Upper lobe of right lung (tissue), 1 donor: Measurements from ENCODE around the gene HNRNPUL1. TPM values are rescaled to one million over a fixed set of nuclear protein-coding genes. Genes with fewer than 3 reads are reported as not detected.

Experiments
- ATAC-seq: fragments of 200-7000 bp; cut with Tn5 transposase; one replicate; pipeline ENCODE4 v1.9.1; 2020; ENCODE audit warnings: mild to moderate bottlenecking, moderate library complexity
- DNase-seq: peaks from one replicate; pipeline ENCODE4 v3.0.0-alpha.2; 2020
- H3K27ac ChIP-seq: fragments of 200-600 bp; one replicate; pipeline ENCODE4 v1.8.0; 2022
- H3K27me3 ChIP-seq: fragments of 200-600 bp; one replicate; pipeline ENCODE4 v1.8.0; 2022; ENCODE audit warnings: mild to moderate bottlenecking
- H3K36me3 ChIP-seq: fragments of 200-600 bp; one replicate; pipeline ENCODE4 v1.8.0; 2022
- H3K4me1 ChIP-seq: fragments of 200-600 bp; one replicate; pipeline ENCODE4 v1.8.0; 2022
- H3K4me3 ChIP-seq: fragments of 200-600 bp; one replicate; pipeline ENCODE4 v1.8.0; 2022; ENCODE audit warnings: mild to moderate bottlenecking
- H3K9me3 ChIP-seq: fragments of 200-600 bp; one replicate; pipeline ENCODE4 v1.8.0; 2022
- CTCF ChIP-seq: fragments of 200-600 bp; IDR thresholded peaks from one replicate; pipeline ENCODE4 v1.8.0; 2022; ENCODE audit warnings: antibody characterized with exemption
- intact Hi-C: fragments of 100-400 bp; cut with DNase I; formaldehyde crosslinking; loops from one replicate; pipeline ENCODE4 v1.11.0; 2022
- total RNA-seq: library from RNA; stranded (reverse); fragmentation: NEBNext Ultra II Directional; extraction: Animal tissue kit (Norgen Biotek cat#: 25700); gene quantifications from one replicate; pipeline ENCODE4 v1.2.1, GENCODE V29; 2021
- donor health status: DM: no; HTN: yes; CAD: no; lungs with severe emphysema.

Gene HNRNPUL1
- total RNA-seq, 1 donor from 2014 or later, result 171 TPM

DNA sequence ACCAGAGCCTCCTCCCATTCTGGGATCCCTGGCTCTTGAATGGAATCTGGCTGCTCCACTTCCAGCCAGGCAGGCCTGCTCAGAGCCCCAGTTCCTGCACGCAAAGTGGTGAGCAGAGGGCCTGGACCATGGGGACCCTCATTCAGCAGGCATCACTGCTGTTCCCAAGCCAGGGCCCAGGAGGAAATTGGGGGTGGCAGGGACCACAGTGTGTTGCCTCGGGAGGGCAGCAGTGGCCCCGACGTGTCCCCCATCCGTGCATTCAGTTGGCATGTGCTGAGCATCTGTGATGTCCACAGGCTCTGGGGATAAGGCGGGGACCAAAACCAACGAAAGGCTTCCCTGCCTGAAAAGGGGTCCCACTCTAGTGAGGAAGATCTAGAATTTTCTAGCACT lies 57.0 kb downstream of the HNRNPUL1 start:
- no peak for DNase-seq
- Histone ChIP-seq H3K27me3 (no peaks in the 10 kb centered on the region), H3K4me3 (no peak overlapping the region), H3K4me1 (peaks cover 46% of the 10 kb centered on the region), H3K27ac (peak overlapping the region; percentile 80), H3K9me3 (no peaks in the 10 kb centered on the region), H3K36me3 (peaks cover 46% of the 10 kb centered on the region)
- TF ChIP-seq CTCF, result no peak
- intact Hi-C loops, result no loop called here
- ATAC-seq, result no peak

- DNase-seq (no peak), ATAC-seq (peak; percentile 42)
- H3K9me3 ChIP-seq, result no peaks in the 10 kb centered on the region
- TF ChIP-seq CTCF, result peak; percentile 73
- no peaks in the 10 kb centered on the region for H3K27me3 ChIP-seq
- intact Hi-C loops, result no loop called here
- peaks cover 52% of the 10 kb centered on the region for H3K4me1 ChIP-seq
- H3K27ac ChIP-seq, result peak overlapping the region; percentile 80
- peaks cover 40% of the 10 kb centered on the region for H3K36me3 ChIP-seq
- H3K4me3 ChIP-seq, result no peak overlapping the region
These were observed 57.6 kb downstream of the HNRNPUL1 start for GRCh38 chr19:41321600-41322270.

- Histone ChIP-seq H3K27me3 (no peaks in the 10 kb centered on the region), H3K4me1 (peaks cover 59% of the 10 kb centered on the region), H3K36me3 (peaks cover 33% of the 10 kb centered on the region), H3K9me3 (no peaks in the 10 kb centered on the region), H3K27ac (peak overlapping the region; percentile 80), H3K4me3 (no peak overlapping the region)
- no peak for TF ChIP-seq CTCF
- DNase-seq (no peak), ATAC-seq (no peak)
- intact Hi-C loops, result no loop called here
These were observed 58.3 kb downstream of the HNRNPUL1 start for GRCh38 chr19:41322451-41322850.

DNA sequence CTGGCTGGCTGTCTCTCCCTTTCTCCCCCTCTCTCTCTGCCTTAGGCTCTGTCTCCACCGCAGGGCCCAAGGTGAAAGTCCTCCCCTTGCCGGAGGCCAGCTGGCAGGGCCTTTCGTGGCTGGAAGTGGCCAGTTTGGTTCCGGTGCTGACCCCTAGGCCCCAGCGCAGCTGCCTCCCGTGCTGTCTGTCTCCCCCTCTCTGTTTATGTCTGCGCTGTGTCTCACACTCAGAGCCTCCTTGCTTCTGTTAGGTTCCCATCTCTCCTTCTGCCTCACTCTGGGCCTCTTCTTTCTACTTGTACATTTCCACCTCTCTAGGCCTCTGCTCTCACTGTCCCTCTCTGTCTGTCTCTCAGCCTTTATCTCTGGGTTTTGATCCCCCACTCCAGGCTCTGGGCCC lies 58.9 kb downstream of the HNRNPUL1 start:
- peaks cover 65% of the 10 kb centered on the region for H3K4me1 ChIP-seq
- no peak overlapping the region for H3K4me3 ChIP-seq
- H3K36me3 ChIP-seq, result peaks cover 31% of the 10 kb centered on the region

DNA sequence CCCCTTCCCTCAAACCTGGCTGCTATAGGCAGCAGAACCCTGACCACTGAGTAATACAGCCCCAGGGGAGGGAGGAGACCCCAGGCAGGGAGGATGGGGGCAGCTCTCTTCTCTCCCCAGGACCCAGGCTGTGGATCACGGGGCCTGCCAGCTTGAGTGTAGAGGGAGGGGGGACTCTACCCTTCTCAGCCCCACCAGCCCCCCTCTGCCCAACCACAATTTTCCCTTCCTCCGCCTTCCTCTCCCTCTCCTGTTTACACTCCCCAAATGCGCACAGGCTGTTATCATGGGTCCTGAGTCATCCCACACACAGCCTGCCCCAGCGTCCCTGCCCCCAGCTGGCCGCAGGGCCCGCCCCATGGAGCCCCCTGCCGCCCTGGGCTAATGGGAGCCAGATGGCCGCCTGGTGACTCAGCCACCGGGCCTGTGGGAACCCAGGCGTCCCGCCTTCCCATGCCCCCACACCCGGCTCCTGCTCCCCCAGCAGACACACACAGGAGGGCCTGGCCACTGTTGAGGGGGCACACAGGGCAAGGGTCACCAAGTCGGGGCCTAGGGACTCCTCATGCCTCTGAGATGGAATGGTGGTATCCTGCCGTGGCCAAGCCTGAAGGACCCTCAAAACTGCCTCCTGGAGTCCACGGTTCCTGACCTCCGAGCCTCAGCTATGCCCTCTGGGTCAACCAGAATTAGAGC lies 59.4 kb downstream of the HNRNPUL1 start:
- no peaks in the 10 kb centered on the region for H3K27me3 ChIP-seq
- intact Hi-C loops, result no loop called here
- ATAC-seq (no peak), DNase-seq (no peak)
- peak overlapping the region; percentile 80 for H3K27ac ChIP-seq
- no peak overlapping the region for H3K4me3 ChIP-seq
- TF ChIP-seq CTCF, result no peak
- H3K9me3 ChIP-seq, result no peaks in the 10 kb centered on the region
- H3K4me1 ChIP-seq, result peaks cover 70% of the 10 kb centered on the region
- H3K36me3 ChIP-seq, result peaks cover 26% of the 10 kb centered on the region

More for the DNA sequence above, 58.9 kb downstream of the HNRNPUL1 start:
- intact Hi-C loops, result no loop called here
- no peak for TF ChIP-seq CTCF
- peak overlapping the region; percentile 80 for H3K27ac ChIP-seq
- no peak for DNase-seq
- H3K9me3 ChIP-seq, result no peaks in the 10 kb centered on the region
- H3K27me3 ChIP-seq, result no peaks in the 10 kb centered on the region
- ATAC-seq, result no peak
